BLaER1 treated with 17β-estradiol and CSF1 and Interleukin-3, amounts not matched to agents 10 nM and 100 nM (cell line): ENCODE results near the gene TRMT61A.

Source experiments
- H3K27ac ChIP-seq, 11 experiments: shearing (Covaris generic); formaldehyde crosslinking; 2 replicates each; pipeline ENCODE4 v1.8.1; 2022
- H3K27me3 ChIP-seq, 11 experiments: shearing (Covaris generic); formaldehyde crosslinking; 2 replicates each; pipeline ENCODE4 v1.8.1; 2022
- H3K36me3 ChIP-seq, 11 experiments: shearing (Covaris generic); formaldehyde crosslinking; 2 replicates each; pipeline ENCODE4 v1.8.1; 2022
- H3K4me1 ChIP-seq, 10 experiments: shearing (Covaris generic); formaldehyde crosslinking; 2 replicates each; pipeline ENCODE4 v1.8.1; 2022
- H3K4me2 ChIP-seq, 11 experiments: shearing (Covaris generic); formaldehyde crosslinking; 2 replicates each; pipeline ENCODE4 v1.8.1; 2022
- H3K4me3 ChIP-seq, 10 experiments: shearing (Covaris generic); formaldehyde crosslinking; 2 replicates each; pipeline ENCODE4 v1.8.1; 2022
- H3K9ac ChIP-seq, 11 experiments: shearing (Covaris generic); formaldehyde crosslinking; 2 replicates each; pipeline ENCODE4 v1.8.1; 2022
- H3K9me3 ChIP-seq, 11 experiments: shearing (Covaris generic); formaldehyde crosslinking; replicated peaks in 1 of 11; 2 replicates each; pipeline ENCODE4 v1.8.1; 2022
- H4K20me1 ChIP-seq, 11 experiments: shearing (Covaris generic); formaldehyde crosslinking; 2 replicates each; pipeline ENCODE4 v1.8.1; 2022
- Cebpa-rat ChIP-seq, 11 experiments: shearing (Covaris generic); IDR thresholded peaks; 2 replicates each; pipeline ENCODE4 v1.8.1; 2022

TRMT61A gene

GRCh38 chr14:103537175-103537990 lies 8.4 kb downstream of the TRMT61A start:
- Histone ChIP-seq H3K36me3 (peaks cover 14 to 54% (median 45%) of the 10 kb centered on the region in 11 experiments; a peak in 21 of 22 replicates), H3K27ac (no peak overlapping the region), H3K4me3 (no peak overlapping the region), H3K27me3 (peaks cover 0 to 5% (median 0%) of the 10 kb centered on the region in 11 experiments; a peak in 1 of 22 replicates), H3K4me1 (peaks cover 20 to 50% (median 45%) of the 10 kb centered on the region in 10 experiments), H3K9ac (peak overlapping the region in 1 of 11 experiments; percentile 42; a peak in 2 of 22 replicates), H3K9me3 (no peaks in the 10 kb centered on the region), H4K20me1 (peaks cover 2 to 99% (median 84%) of the 10 kb centered on the region in 11 experiments; a peak in 20 of 22 replicates), H3K4me2 (no peak overlapping the region)
- no peak for TF ChIP-seq Cebpa-rat (IDR thresholded peaks at IDR 0.05)

- Histone ChIP-seq H3K9me3 (no peaks in the 10 kb centered on the region), H3K27ac (no peak overlapping the region), H4K20me1 (peaks cover 8 to 98% (median 73%) of the 10 kb centered on the region in 11 experiments; a peak in 20 of 22 replicates), H3K4me2 (peak overlapping the region in 7 of 11 experiments; percentile 28 to 98 (median 55); a peak in 13 of 22 replicates), H3K4me1 (peaks cover 20 to 61% (median 55%) of the 10 kb centered on the region in 10 experiments), H3K27me3 (peaks cover 0 to 5% (median 0%) of the 10 kb centered on the region in 11 experiments; a peak in 1 of 22 replicates), H3K4me3 (no peak overlapping the region), H3K36me3 (peaks cover 14 to 43% (median 34%) of the 10 kb centered on the region in 11 experiments; a peak in 21 of 22 replicates), H3K9ac (peak overlapping the region in 4 of 11 experiments; percentile 28 to 59 (median 46); a peak in 5 of 22 replicates)
- TF ChIP-seq Cebpa-rat (IDR thresholded peaks at IDR 0.05): no peak
Observed at GRCh38 chr14:103538291-103539055, 9.5 kb downstream of the TRMT61A start.

- no peak for TF ChIP-seq Cebpa-rat (IDR thresholded peaks at IDR 0.05)
- Histone ChIP-seq H4K20me1 (peaks cover 16 to 98% (median 66%) of the 10 kb centered on the region in 11 experiments; a peak in 20 of 22 replicates), H3K4me3 (no peak overlapping the region), H3K9me3 (no peaks in the 10 kb centered on the region), H3K36me3 (peaks cover 13 to 36% (median 26%) of the 10 kb centered on the region in 11 experiments; a peak in 21 of 22 replicates), H3K27ac (no peak overlapping the region), H3K4me1 (peaks cover 22 to 69% (median 63%) of the 10 kb centered on the region in 10 experiments), H3K4me2 (peak overlapping the region in 6 of 11 experiments; percentile 38 to 98 (median 56); a peak in 11 of 22 replicates), H3K9ac (peak overlapping the region in 3 of 11 experiments; percentile 28 to 59 (median 46); a peak in 3 of 22 replicates), H3K27me3 (peaks cover 0 to 5% (median 0%) of the 10 kb centered on the region in 11 experiments; a peak in 1 of 22 replicates)
Observed at GRCh38 chr14:103539056-103539825, 10.2 kb downstream of the TRMT61A start.

- peaks cover 37 to 87% (median 81%) of the 10 kb centered on the region in 10 experiments for H3K4me1 ChIP-seq
- H3K27ac ChIP-seq: peak overlapping the region in 1 of 11 experiments; percentile 18; a peak in 1 of 22 replicates
- H3K36me3 ChIP-seq: peaks cover 0 to 18% (median 8%) of the 10 kb centered on the region in 11 experiments; a peak in 11 of 22 replicates
- H3K27me3 ChIP-seq: peaks cover 0 to 15% (median 0%) of the 10 kb centered on the region in 11 experiments; a peak in 5 of 22 replicates
- H3K9ac ChIP-seq: peak overlapping the region in 4 of 11 experiments; percentile 38 to 71 (median 53); a peak in 6 of 22 replicates
- H3K9me3 ChIP-seq: no peaks in the 10 kb centered on the region
- peaks cover 9 to 98% (median 66%) of the 10 kb centered on the region in 11 experiments for H4K20me1 ChIP-seq
- H3K4me2 ChIP-seq: peak overlapping the region in 10 of 11 experiments; percentile 10 to 98 (median 86); a peak in 16 of 22 replicates
- no peak for TF ChIP-seq Cebpa-rat (IDR thresholded peaks at IDR 0.05)
- no peak overlapping the region for H3K4me3 ChIP-seq
Observed at GRCh38 chr14:103540821-103541708, 12.1 kb downstream of the TRMT61A start.

- H3K27me3 ChIP-seq: peaks cover 0 to 18% (median 0%) of the 10 kb centered on the region in 11 experiments; a peak in 5 of 22 replicates
- no peak for TF ChIP-seq Cebpa-rat (IDR thresholded peaks at IDR 0.05)
- H3K9me3 ChIP-seq: no peaks in the 10 kb centered on the region
- peak overlapping the region in 8 of 11 experiments; percentile 15 to 71 (median 51); a peak in 11 of 22 replicates for H3K9ac ChIP-seq
- peak overlapping the region; percentile 55 to 98 (median 85); a peak in 21 of 22 replicates for H3K4me2 ChIP-seq
- H3K36me3 ChIP-seq: peaks cover 0 to 9% (median 0%) of the 10 kb centered on the region in 11 experiments; a peak in 3 of 22 replicates
- H4K20me1 ChIP-seq: peaks cover 8 to 98% (median 66%) of the 10 kb centered on the region in 11 experiments; a peak in 21 of 22 replicates
- H3K27ac ChIP-seq: peak overlapping the region in 6 of 11 experiments; percentile 30 to 65 (median 56); a peak in 10 of 22 replicates
- H3K4me3 ChIP-seq: peak overlapping the region in 2 of 10 experiments; percentile 32 to 41; a peak in 1 of 20 replicates
- peaks cover 43 to 96% (median 90%) of the 10 kb centered on the region in 10 experiments for H3K4me1 ChIP-seq
Observed at GRCh38 chr14:103541709-103542604, 13.0 kb downstream of the TRMT61A start.

- peak overlapping the region in 6 of 11 experiments; percentile 30 to 65 (median 56); a peak in 10 of 22 replicates for H3K27ac ChIP-seq
- H3K4me1 ChIP-seq: peaks cover 43 to 100% (median 97%) of the 10 kb centered on the region in 10 experiments
- H3K9me3 ChIP-seq: no peaks in the 10 kb centered on the region
- H3K36me3 ChIP-seq: peaks cover 0 to 2% (median 0%) of the 10 kb centered on the region in 11 experiments; a peak in 1 of 22 replicates
- H3K4me3 ChIP-seq: peak overlapping the region in 2 of 10 experiments; percentile 32 to 41; a peak in 4 of 20 replicates
- peaks cover 0 to 18% (median 0%) of the 10 kb centered on the region in 11 experiments; a peak in 5 of 22 replicates for H3K27me3 ChIP-seq
- no peak for TF ChIP-seq Cebpa-rat (IDR thresholded peaks at IDR 0.05)
- H4K20me1 ChIP-seq: peaks cover 15 to 98% (median 66%) of the 10 kb centered on the region in 11 experiments; a peak in 21 of 22 replicates
- peak overlapping the region in 9 of 11 experiments; percentile 3 to 71 (median 43); a peak in 13 of 22 replicates for H3K9ac ChIP-seq
- peak overlapping the region; percentile 55 to 98 (median 85); a peak in 21 of 22 replicates for H3K4me2 ChIP-seq
Observed at GRCh38 chr14:103542605-103543088, 13.7 kb downstream of the TRMT61A start.
